Right hindlimb (tissue), 1 donor: ENCODE data around the gene GABRG3.
"Not testable (repeated sequence)": the region's sequence is repeated elsewhere in the genome, so short reads cannot be mapped to it uniquely, and the experiment has no call there.

Experiments used
- DNase-seq: peaks from one replicate; pipeline ENCODE4 v3.0.0-alpha.2; 2018

Gene GABRG3

DNA sequence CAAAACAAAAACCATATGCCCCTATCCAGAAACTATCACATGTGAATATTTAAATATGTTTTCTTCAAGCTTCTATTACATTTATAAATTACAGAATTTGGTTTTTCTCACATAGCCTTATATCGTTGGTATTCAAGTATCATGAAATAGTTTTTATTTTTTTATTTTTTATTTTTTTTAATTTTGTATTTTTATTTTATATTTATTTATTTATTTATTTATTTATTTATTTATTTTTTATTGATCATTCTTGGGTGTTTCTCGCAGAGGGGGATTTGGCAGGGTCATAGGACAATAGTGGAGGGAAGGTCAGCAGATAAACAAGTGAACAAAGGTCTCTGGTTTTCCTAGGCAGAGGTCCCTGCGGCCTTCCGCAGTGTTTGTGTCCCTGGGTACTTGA lies 32.0 kb downstream of the GABRG3 start:
- DNase-seq, result not testable (repeated sequence)

DNA sequence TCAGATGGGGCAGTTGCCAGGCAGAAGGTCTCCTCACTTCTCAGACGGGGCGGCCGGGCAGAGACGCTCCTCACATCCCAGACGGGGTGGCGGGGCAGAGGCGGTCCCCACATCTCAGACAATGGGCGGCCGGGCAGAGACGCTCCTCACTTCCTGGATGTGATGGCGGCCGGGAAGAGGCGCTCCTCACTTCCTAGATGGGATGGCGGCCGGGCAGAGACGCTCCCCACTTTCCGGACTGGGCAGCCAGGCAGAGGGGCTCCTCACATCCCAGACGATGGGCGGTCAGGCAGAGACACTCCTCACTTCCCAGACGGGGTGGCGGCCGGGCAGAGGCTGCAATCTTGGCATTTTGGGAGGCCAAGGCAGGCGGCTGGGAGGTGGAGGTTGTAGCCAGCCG lies 33.2 kb downstream of the GABRG3 start:
- not testable (repeated sequence) for DNase-seq

DNA sequence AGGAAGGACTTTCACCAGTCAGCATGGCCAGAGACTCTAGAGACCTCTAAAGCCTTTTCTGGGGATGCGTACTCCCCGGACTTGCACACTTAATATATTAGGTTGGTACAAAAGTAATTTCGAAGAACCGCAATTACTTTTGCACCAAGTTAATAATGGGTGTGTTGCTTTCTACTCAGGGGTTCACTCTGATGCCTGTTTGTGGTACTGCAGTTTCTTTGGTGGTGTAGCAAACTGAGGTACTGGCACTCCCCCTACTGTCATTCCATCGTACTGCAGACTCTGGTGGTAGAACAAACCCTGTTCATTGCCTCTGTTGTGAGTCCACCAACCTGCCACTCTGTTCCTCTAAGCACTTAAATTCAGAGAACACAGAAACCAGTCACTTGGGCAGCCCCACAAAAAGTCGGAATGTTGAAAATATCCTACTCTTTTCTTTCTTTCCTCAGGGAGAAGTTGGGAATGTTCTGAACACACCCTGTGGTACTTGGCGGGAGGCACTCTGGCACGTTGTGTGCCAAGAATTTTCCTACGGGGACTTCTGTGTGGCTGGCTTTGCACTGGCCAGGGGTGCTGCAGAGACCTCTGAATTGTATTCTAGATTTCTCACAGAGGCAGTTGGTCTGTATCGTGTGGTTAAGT lies 46.3 kb downstream of the GABRG3 start:
- peak; percentile 78 for DNase-seq

DNA sequence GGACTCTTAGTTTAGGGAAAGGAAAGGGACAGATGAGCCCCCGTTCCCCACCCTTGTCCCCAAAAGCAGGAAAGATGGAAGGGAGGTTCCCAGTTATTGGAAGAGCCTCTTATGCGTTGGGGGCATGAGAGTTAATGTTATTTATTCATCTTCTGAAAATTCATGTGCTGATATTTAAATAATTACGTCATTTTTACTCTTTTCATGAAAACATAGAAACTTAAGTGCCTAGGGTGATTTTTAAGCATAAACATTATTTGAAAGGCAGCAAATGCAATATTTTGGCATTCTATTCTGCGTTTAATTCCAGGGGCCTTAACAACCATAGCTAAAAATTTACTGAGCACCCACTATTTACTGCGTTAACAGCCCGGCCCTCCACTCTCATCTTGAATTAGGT lies 48.7 kb downstream of the GABRG3 start:
- no peak for DNase-seq

DNA sequence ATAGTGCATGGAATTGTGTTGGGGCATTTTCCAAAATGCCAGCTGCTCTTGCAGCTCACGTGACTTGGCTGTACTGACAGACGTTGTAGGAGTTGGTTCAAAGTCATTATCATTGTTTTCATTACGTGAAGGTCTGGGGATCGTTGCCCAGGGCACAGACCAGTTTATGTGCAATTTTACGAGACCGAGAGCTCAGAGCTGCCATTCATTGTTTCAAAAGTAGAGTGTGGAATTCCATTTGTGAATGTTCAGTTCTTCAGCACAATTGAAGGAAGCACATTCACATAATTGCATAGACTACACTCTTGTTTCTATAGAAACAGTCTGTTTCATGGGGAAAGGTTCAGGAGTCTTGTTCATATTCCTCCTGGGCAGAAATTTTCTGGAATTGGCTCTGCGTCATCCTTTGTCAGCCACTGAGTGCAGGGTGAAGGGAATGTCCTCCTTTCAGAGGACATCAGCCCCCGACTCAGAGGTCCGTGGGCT lies 54.5 kb downstream of the GABRG3 start:
- DNase-seq, result no peak

DNA sequence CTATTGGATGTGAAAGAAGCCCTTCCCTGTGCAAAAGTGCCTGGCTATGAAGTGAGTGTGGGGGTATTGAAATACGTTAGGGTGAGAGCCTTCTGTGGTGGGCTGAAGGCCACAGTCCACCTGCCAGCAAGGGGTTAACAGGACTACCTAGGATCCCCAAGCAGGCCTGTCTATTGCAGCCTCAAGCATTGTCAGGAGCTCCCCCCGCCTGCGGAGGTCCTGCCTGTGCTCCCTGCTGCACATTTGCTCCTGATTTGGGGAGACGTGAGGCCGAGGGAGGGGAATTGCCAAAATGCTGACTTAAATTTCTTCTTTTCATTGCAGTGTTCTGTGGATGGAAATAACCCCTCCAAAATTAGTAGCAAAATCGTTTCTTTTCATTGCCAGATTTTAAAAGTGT lies 56.2 kb downstream of the GABRG3 start:
- DNase-seq, result no peak

DNA sequence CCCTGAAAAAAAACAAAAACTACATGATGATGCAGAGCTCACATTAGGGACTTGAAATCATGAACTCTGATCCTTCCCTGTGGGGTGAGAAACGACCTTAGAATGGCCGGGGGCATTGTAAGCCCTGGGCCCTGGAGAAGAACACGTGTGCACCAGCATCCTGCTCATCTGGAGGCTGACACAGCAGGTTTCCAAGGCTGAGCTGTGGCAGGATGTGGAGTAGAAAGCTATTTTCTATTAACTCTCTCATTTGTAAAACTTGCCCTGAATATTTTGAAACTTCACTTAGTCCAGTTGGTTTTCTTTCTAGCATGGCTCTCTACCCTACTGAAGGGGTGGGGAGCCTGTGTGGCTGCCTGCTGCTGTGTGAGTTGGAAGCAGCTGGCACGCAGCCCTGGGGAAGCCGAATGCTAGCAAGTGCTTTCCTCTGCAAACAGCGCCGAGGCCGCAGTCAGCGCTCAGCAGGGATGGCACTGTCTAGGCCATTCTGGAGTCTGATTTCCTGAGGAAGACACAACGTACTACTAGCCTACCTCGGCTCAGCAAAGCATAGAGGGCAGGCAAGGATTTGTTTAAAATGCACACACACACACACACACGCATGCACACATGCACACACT lies 58.0 kb downstream of the GABRG3 start:
- no peak for DNase-seq

DNA sequence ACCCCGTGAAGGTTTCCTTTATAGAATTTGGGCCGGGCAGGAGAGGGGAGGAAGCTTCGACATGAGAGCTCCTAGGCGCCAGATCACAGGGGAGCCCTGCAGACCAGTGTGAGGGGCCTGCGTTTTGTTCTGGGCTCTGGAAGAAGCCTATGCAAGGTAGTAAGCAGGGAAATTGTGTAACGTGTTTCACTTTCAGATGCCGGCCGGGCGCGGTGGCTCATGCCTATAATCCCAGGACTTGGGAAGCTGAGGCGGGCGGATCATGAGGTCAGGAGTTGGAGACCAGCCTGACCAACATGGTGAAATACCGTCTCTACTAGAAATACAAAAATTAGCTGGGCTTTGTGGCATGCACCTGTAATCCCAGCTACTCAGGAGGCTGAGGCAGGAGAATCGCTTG lies 65.2 kb downstream of the GABRG3 start:
- no peak for DNase-seq

DNA sequence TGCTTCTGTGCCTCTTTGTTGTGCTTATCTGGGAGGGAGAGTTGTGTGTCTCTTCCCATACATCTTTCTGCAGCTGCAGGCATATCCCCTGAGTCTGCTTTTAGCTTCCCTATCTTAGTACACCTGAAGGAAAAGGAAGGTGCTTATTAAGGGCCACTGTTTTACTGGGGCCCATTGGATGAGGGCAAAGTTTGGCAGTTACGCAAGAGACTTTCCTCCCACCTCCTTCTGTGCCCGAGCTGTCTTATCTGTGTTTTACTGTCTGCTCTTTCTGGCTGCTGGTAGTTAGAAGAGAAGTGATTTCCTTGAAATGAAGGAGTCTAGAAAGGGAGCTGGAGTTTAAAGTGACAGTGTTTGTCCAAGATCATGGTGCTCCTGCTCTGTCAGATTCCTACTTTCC lies 66.5 kb downstream of the GABRG3 start:
- no peak for DNase-seq

DNA sequence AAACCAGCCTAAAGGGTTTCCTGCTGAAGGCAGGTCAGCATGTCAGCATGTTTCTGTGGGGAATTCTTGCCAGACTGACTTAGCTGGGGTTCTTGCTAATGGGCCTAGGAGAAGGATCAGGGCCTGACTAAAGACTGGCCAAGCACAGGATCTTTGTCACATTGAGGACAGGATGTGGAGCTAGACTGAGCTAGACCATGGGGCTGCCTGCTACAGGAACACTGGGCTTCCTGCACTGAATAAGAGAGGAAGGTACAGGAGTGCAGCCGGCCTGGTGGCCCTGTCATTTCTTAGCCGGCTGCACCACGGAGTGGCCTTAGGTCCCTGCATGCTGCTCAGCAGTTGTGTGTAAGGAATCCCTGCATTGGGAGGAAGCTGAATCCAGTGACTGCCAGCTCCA lies 68.2 kb downstream of the GABRG3 start:
- no peak for DNase-seq

DNA sequence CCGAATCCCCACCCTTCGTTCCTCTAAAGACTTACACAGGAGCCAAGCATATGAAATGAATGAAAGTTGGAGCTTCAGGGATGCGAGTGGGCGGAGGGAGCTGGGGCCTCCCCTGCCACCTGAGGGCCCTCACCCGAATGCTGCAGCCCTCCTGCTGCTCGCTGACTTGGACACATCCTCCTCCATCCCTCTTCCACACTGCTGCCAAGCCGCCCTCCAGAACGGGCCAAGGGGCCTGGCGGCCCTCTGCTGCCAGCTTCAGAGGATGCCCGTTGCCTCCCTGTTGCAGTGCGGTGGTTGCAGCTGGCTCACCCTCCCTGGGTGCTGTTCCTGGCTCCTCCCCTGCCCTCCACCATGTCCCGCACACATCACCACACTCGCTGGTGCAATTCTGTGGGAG lies 71.2 kb downstream of the GABRG3 start:
- no peak for DNase-seq

DNA sequence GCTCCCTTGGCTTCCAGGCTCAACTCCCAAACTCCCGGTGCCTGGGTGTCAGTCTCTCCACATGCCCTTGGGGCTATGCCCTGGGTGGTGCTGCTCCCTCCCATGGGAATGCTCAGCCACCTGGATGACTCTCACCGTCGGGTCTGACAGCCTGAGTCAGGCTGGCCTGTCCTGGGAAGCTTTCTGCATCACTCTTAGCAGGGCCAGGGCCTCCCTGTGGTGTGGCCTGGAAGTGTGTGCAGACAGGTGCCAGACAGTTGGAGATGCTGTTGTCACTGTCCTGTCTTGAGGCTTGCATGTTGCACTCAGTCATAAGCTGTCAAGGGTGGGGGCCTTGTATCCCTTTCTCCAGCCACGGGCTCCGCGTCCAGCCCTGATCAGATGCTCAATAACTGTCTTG lies 71.7 kb downstream of the GABRG3 start:
- no peak for DNase-seq

DNA sequence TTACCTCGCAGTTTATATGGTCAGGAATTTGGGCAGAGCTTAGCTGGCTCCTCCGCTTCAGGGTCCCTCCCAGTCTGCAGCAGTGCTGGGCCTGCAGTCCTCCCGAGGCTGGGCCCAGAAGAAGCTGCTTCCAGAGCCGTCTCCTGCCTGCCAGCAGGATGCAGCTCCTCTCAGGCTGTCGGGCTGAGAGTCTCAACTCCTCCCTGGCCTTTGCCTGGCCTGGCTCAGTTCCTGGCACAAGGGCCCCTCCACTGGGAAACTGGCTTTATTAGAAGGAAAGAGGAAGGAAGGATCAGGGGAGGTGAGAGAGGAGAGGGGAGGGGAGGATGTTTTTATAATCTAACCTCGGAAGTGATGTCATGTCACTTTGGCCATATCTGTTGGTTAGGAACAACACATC lies 72.8 kb downstream of the GABRG3 start:
- no peak for DNase-seq

DNA sequence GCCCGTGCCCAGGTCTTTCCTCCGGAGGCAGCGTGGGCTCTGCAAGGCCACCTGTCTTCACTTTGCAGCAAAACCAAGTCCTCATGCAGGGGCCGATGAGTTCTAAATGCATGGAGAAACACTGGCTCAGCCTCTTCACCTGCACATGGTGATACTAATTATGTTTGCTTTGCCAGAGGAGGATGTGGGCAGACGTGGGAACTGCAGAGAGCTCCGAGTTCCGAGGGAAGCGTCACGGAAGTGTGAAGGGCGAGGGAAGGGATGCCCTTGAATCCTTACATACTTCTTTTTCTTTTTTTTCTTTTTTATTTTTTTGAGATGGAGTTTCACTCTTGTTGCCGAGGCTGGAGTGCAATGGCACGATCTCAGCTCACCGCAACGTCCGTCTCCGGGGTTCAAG lies 74.8 kb downstream of the GABRG3 start:
- DNase-seq, result no peak

DNA sequence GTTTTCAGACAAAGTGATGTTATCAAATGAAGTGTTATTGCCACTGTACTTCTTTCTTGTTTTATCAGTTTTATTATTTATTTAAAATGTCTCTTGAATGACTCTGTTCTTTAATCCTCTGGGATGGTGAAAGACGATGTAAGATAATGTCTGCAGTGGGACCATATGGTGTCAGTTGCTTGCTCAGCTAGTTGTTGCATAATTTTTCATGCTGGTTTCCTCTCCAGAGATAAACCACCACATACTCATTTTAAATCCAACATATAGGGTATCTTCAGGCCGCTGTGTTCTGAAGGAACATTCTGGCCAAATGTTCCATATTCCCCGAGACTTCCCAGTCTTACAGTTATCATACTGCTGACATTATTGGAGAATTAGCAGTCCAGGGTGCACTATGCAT lies 75.9 kb downstream of the GABRG3 start:
- DNase-seq, result no peak

DNA sequence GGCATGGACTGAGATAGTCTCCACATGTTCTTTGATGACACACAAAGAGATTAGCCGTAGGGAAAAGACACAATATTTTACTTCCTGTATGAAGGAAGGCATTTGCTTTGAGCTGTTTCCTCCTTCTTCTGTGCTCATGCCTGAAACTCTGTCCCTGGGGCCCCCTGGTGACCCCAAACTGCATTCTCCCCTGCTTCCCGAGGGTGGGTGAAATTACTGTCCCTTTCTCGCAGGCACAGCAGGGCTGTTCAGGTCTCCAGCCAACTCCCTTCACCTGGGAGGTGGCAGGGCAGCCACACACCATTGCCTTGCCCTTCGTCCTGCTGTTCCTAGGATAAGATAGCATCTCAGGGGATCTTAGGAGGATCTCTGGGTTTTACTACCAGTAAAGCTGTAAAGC lies 79.2 kb downstream of the GABRG3 start:
- DNase-seq, result no peak

DNA sequence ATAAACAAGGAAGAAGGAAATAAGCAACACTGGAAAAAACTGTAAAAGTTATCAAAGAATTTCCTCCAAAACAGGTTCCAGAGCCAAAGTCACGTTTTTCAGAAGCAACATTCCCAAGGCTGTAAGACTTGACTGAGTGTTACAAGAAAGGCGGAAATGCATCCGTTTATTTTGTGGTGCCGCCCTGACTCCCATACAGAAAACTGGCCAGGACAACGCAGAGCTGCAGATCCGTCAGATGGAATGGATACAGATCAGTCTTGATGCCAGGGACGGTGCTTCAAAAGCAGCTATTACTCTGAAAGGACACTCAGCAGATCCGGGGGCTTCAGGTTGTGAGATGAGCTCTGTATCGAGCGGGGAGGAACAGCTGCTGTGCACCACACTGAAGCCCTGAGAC lies 83.4 kb downstream of the GABRG3 start:
- DNase-seq, result no peak

DNA sequence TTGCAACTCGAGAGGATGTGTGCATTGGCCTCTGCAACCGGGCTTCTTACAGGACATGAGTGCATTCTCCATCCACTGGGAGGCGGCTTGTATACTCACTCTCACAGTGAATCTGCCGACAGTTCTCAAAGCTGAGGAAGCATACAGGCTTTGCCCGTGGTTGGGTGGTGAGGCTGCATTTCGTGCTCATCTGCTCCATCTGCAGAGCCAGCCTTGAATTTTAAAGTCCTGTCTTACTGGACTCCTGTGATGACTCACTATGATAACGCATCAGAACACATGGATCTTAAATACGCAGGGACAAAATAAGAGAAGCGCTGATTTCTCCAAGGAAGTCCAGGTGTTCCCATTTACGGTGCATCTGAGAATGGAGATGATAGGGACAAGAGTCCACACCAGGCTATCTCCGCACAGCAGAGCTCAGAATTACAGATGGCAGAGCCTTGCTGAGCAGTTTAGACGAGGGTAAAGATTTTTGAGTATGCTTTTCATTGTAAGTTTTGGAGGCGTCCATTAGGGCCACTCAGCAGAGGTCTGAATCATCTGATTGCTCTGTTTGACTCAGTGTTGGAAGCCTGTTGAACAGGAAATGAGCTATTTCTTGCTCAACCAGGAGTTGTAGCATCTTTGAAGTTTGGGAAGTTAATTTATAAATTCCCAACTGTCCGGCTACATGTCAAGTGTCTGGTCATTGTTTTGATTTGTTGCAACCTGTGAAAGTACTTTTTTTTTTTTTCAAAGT lies 87.1 kb downstream of the GABRG3 start:
- DNase-seq, result no peak

DNA sequence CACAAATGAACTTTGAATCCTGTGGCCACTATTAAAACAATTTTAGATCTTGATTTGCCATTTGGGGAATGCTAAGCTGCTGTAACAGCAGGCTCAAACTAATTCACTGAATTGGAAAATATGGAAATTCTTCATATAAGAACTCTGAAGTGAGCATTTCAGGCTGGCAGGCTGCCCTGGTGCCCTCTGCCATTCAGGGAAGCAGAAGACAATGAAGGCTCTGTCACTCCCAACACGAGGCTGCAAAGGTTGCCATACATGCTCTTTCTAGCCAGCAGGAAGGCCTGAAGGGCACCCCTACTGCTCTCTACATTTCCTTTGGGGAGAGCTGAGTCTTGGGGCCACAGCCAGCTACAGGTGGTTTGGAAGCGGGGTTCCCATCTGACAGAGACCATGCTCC lies 88.0 kb downstream of the GABRG3 start:
- no peak for DNase-seq

DNA sequence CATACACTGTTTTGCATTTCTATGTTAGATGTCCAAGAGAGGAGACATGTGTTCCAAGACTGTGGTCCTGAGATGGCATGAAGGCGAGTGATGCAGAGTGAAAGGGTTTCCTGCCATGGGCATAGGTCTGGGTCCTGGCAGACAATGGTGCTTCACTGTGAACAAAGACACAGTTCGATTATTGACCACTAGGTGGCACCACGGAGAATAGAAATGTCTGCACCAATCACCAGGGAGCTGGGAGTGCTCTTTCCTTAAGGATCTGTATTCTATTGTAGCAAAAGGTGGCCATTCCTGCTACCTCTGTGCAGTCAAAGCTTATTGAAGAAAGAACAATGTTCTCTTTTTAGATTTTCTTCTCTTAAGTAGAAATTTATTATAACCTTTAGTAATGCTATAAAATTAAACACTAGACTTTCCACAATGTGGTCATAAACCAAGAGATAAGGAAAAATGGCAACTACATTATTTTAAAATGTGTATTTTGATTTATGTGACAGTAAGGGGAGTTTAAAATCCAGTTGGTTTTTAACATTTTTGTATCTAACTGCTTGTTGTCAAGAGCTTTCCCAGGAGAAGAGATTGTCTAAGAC lies 88.7 kb downstream of the GABRG3 start:
- DNase-seq, result peak; percentile 51

DNA sequence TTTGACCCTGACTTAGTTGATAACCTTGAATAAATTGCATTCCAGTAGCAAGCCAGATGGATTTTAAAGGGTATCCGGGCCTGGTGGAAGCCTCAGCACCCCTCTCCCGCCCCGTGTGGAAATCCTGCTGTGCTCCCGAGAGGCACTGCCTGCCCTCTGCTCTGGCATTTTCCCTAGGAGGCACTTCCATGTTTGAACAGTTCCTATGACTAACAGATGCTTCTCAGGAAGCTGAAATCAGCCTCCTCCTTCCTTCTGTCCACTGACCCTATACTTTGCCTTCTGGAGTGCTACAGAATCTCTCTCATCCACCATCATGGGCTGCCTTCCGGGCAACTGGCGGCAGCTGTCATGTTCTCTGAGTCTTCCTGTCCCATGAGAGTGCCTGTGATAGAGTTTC lies 90.8 kb downstream of the GABRG3 start:
- no peak for DNase-seq

DNA sequence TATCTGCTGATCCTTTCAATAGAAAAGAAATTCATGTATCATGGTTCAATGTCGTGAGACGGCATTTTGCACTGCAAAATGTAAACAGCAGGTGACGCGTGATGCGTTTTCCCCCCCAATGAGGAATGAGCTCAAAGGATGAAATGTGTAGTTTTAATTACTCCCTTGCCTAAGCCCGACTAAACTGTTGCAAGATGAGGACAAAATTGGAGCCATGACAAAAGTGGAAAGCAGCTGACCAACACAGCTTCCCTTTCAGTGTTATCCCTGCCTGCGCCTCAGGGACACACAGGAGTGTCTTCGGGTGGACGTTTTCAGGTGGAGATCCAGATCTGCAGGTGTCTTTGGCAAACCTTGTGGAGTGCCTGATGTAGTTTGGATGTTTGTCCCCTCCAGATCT lies 92.0 kb downstream of the GABRG3 start:
- peak; percentile 49 for DNase-seq

DNA sequence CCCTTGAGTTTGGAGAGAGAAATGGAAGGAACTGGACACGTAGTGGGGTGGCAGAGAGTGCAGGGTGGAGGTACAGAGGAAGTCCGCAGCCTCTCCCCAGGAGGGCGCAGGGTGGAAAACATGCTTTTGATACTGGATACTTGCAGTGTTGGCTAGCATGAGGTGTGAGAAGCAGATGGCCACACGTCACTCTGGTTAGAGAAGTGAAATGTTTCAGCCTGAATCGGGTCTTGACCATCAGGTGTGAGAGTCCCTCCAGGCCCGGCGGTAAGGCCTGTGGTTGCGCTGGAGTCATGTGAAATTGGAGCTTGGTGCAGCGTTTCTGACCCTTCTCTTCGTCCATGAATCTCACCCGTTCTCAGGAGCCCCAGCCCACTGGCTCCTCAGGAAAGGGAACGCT lies 93.1 kb downstream of the GABRG3 start:
- DNase-seq, result no peak

DNA sequence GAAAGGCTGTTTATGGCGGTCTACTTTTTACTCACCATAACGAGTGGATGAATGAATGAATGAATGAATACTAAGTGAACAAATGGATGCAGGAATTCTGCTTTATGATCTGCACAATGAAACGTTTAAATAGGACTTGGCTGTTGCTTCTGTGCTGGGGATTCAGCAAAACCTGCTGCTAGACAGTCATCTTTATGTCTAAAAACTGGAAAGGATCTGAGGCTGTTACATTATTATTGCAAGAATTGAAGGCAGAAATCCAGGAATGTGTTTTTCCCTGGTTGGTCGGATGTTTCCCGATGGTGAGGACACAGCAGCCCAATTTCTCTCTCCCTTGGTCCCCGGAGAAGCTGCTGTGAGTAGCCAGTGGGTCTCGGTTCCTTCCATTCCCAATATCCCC lies 94.2 kb downstream of the GABRG3 start:
- DNase-seq, result no peak
